Stimulated activated CD8-positive, alpha-beta memory T cell treated with anti-CD3 and anti-CD28 coated beads, Interleukin-12 subunit alpha, Interleukin-12 subunit beta, amount 100 ng/mL, for 1 hour (primary cell): ENCODE data around the gene PPP2R2D.

Source experiments
- DNase-seq: peaks from one replicate; pipeline ENCODE4 v3.0.0-alpha.2; 2020; ENCODE audit warnings: low read depth

The PPP2R2D gene

GRCh38 chr10:131889755-131890154 is 11.1 kb upstream of the PPP2R2D start:
- DNase-seq, result no peak

DNA sequence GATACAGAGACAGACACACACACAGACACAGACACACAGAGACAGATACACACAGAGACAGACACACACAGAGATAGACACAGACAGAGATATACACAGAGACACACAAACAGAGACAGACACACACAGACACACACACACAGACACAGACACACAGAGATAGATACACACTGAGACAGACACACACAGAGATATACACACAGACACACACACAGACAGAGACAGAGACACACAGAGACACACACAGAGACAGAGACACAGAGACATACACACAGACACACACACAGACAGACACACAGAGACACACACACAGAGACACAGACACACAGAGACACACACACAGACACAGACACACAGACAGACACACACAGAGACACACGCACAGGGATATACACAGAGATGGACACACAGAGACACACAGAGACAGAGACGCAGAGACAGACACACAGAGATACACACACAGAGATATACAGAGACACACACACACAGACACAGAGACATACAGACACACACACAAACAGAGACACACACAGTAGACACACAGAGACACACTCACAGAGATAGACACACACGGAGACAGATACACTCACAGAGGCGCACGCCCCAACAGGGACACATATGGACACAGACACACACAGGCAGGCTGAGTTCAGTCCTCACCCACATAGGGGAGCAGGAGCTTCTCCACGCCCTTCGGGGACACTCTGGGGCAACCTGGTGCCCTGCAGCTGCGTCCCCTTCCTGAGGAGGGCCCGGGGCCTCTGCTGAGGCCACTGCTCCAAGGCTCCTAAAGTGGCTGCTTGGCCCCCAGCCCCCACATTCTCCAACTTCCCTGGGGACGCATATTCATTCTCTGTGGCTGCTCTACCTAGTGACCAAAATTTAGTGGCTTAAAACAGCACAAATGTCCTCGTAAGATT is 10.3 kb upstream of the PPP2R2D start:
- no peak for DNase-seq

- no peak for DNase-seq
These were observed 9.4 kb upstream of the PPP2R2D start for GRCh38 chr10:131891196-131891928.

DNA sequence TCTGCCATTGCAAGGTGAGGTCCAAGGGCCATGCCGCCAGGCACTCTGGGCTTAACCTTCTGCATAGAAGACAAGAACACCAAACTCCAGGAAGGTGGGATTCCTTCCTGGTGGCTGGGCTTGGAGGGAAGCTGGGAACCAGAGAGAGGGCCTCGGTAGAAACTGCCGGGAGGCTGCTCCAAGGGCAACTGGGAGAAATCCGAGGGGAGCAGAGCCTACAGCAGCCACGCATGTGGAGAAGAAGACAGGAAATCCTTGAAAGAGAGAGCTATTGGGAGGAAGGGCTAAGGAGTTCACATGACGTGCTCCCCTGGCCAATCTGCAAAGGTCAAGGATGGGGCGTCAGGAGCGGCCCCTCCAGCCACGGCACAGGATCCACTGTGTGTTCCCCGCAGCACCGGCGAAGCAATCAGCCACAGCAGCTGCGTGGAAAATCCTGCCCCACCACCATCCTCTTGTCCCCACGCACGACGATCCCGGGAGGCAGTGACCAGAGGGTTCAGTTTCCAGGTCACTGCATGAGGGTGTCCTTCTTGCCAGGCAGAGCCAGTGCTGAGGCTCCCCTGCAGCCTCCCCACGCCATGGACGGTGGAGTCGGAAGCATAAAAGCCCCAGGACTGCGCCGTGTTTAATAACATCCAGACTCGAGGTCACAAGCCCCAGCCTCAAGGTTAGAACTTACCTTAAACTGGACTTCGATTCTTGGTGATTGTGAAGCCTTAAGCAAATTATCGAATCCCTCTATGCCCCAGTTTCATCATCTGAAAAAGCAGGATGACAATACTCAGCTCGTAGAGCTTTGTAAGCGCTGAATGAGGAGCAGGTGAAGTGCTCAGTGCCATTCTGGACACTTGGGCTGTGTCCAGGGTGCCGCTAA is 8.6 kb upstream of the PPP2R2D start:
- no peak for DNase-seq

- no peak for DNase-seq
These were observed 7.8 kb upstream of the PPP2R2D start for GRCh38 chr10:131892806-131893675.

- no peak for DNase-seq
These were observed 5.7 kb upstream of the PPP2R2D start for GRCh38 chr10:131895116-131895515.

DNA sequence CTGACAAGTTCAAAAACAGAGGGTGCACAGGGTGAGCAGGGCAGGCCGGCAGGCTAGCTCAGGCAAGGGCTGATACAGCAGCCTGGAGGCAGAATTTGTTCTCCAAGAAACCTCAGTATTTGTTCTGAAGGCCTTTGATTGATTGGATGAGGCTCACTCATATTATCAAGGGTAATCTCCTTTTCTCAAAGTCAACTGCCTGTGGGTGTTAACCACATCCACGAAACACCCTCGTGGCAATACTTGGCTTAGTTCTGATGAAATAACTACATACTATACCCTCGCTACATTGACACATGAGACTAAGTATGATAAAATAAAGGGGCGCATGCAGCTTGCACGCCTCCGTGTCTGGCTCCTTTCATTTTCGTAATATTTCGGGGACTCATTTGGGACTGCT is 4.4 kb upstream of the PPP2R2D start:
- no peak for DNase-seq

GRCh38 chr10:131897297-131897899 is 3.4 kb upstream of the PPP2R2D start:
- no peak for DNase-seq

GRCh38 chr10:131898061-131898460 is 2.7 kb upstream of the PPP2R2D start:
- DNase-seq, result no peak

DNA sequence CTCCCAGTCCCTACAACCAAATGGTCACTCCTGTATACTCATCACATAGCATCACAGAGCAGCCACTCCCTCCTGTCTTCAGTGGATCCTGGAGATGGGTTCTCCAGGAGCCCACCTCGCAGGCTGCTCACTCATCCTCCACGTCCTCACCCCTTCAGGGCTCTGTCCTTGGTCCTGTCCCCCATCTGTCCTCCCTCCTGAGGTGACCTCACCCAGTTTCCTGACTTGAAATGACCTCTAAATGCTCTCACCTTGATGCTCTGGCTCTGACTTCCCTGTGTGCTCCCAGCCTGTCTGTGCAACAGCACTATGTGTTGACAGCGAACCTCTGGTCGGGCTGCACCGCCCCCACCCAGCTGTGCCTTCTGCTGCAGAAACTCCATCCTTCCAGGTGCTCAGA is 2.1 kb upstream of the PPP2R2D start:
- no peak for DNase-seq

DNA sequence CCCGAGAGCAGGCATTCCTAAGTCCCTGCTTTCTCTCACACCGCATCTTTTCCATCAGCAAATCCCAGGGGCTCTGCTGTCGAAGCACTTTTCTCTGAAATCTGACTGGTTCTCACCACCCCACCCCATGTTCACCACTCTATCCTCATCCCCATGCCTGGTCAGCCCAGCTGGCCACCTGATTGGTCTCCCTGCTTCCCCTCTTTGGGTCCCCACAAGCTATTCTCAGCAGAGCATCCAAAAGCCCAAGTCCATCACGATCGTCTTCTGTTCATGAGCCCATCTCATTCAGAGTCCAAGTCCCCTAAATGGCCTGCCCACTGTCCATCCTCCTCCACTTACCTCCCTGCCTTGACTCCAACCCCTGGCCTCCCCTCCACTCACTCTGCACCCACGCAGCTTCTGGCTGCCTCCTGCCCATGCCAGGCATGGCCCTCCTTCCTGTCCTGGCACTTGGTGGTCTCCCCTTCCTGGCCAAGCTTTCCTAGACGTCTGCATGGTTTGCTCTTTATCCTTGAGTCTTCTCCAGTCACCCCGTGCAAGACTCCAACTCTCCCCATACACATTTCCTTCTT is 1.6 kb upstream of the PPP2R2D start:
- DNase-seq, result no peak

- no peak for DNase-seq
These were observed 986 bp upstream of the PPP2R2D start for GRCh38 chr10:131899695-131900349.

GRCh38 chr10:131901181-131901829 is 497 bp downstream of the PPP2R2D start:
- peak; percentile 25 for DNase-seq

GRCh38 chr10:131902211-131902610 is 1.4 kb downstream of the PPP2R2D start:
- no peak for DNase-seq

DNA sequence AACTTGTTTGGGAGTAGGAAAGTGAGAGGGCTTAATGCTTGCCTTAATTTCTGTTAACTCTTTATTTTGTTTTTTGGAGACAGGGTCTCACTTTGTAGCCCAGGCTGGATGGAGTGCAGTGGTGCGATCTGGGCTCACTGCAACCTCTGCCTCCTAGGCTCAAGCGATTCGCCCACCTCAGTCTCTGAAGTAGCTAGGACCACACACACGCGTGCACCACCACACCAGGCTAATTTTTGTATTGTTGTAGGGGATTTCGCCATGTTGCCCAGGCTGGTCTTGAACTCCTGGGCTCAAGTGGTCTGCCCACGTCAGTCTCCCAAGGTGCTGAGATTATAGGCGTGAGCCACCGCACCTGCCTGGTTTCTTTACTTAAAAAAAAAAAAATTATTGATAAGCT is 1.9 kb downstream of the PPP2R2D start:
- DNase-seq, result no peak

DNA sequence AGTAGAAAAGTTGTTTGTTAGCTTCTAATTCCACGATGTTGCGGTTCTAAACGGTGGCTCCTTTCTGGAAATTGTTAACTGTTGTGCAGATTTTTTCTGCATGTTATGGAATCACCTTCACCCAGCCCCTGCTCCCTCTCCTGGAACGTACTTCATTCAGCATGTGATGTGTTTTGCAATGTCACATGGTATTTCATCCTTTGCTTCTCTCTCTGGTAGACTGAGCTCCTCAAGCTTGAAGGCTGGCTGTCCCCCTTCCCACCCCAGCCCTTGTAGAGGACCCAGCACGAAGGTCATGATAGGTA is 4.4 kb downstream of the PPP2R2D start:
- no peak for DNase-seq

GRCh38 chr10:131905603-131906268 is 4.9 kb downstream of the PPP2R2D start:
- DNase-seq, result no peak

- no peak for DNase-seq
These were observed 5.4 kb downstream of the PPP2R2D start for GRCh38 chr10:131906269-131906639.

DNA sequence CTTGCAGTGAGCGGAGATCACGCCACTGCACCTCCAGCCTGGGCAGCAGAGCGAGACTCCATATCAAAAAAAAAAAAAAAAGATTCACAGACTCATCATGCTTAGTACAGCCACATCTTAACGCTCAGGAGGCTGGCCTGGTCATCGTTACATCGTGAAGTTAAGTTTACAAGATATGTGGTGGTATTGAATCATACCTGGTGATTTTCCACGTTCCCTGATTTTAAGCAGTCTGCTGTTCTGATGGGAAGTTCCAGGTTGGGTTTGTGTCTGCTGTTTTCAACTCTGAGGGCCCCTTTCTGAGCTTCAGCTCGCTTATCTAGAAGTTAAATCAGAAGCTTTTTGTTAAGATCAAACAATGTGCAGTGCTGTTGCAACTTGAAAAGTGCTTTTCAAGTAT is 6.9 kb downstream of the PPP2R2D start:
- no peak for DNase-seq
